Fibroblast of the conjunctiva (primary cell): ENCODE results near the gene CCNI.
"Not testable (repeated sequence)": the region's sequence is repeated elsewhere in the genome, so short reads cannot be mapped to it uniquely, and the experiment has no call there.

ENCODE experiments used
- DNase-seq: peaks from one replicate; pipeline ENCODE4 v3.0.0-alpha.2; 2010; ENCODE audit warnings: low read depth

CCNI gene

DNA sequence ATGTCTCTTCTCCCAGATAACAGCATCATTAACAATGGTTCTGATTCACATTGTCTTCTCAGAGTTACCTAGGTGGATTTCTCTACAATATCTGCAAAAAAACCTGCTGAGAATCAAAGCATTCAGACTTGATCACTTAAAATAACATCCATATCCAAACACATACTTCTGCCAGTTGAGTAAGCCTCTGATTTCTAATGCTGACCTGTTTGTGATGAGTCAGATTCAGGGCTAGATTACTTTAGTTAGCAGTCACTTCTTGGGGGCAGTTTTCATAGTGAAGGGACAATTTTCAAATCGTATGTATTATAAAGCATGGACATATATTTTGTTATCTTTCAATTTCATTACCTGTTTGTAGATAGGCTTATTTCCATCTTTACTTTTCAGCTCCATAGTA lies 35.5 kb downstream of the CCNI start:
- no peak for DNase-seq

DNA sequence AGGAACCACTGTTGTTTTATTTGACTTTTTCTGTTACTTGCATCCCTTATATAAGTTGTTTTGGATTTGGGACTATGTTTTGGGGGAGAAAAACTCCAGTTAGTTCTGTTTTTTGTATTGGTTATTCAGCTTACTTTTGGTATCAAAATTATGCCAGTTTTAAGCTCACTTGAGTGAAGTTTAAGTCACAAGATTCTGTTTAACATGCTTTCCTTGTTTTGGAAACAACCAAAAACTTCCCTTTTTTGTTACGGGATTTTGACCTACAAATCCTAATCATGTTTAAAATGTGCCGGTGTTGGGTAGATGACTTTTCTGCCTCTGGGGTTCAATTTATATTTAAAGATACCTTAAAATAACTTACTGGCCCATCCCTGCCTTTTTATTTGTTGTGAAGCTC lies 36.0 kb downstream of the CCNI start:
- DNase-seq: no peak

DNA sequence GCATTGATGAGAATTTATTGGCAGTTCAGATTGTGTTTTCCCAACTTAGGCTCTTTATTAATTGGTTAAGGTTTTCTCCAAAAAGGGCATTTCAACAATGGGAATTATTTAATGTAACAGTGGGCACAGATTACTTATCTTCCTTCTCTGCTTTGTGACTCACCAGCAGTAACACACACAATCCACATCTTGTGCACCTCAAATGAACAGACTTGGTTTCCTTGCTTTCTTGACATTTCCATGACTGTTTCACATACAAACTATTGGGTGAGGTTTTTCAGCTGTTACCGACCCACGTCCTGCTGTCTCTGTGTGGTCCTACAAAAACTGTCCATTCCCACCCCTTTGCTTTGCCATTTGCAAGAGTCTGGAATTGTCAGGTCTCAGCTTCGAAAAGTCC lies 38.1 kb downstream of the CCNI start:
- DNase-seq: no peak

DNA sequence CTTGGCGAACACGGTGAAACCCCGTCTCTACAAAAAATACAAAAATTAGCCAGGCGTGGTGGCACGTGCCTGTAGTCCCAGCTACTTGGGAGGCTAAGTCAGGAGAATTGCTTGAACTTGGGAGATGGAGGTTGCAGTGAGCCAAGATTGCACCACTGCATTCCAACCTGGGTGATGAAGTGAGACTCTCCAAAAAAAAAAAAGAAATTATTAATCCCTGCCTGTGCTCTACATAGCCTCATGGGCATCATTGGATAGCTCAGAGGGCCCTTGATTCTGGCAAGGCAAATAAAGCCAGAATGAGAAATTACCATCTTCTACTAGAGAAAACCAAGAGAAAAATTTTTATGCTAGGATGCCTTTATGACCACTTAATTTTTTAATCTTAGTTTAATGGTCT lies 38.6 kb downstream of the CCNI start:
- not testable (repeated sequence) for DNase-seq

DNA sequence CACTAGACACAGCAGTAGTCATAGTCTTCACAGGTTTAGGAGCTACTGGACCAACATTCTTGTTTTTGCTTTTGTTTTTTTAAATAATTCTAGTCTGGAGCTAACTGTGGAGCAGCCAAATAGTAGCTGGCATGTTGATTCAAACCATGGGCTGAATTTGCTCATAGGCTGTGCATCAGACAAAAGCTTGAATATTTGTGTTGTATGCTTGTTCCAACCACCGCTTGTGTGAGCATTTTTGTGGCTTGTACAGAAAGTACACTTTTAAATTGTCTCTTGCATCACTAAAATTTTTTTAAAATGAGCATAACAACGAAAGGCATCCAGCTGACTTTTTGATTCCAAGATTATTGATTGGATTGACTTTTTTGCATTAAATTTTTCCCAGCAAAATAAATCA lies 39.6 kb downstream of the CCNI start:
- peak; percentile 88 for DNase-seq

DNA sequence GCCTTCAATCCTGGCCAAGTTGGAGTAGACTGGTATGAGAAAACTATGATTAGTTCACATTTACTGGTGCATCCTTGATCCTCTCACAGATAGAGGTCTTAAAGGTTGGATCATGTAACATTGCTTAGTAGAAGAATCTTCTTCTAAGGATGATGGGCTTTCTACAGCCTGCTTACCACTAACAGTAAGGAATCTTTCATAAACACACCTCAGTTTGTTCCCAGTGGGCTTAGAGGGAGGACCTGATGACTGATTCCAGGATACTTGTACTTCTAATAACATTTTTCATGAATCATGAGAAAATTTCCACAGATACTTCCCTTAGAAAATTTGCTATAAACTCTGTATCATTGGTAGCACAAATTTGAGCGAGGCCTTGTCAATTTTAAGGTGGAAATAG lies 40.6 kb downstream of the CCNI start:
- DNase-seq: no peak

DNA sequence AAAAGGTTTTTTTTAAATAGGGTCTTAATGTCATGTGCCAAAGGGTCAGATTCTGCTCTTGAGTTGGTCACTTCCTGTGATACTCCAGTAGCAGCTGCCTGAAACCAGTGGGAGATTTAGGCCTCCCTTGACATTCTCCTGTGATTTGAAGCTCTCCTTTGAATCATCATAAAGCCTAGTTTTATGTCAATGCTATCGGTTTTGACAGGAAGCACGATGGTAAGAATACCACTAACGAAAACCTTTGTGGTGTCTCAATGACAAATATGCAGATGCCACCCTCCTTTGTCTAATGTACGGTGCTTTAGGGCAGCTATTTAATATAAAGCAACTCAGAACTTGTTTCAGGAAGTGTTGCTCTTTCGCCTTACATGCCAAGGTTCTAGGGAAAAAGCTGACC lies 44.2 kb downstream of the CCNI start:
- no peak for DNase-seq

DNA sequence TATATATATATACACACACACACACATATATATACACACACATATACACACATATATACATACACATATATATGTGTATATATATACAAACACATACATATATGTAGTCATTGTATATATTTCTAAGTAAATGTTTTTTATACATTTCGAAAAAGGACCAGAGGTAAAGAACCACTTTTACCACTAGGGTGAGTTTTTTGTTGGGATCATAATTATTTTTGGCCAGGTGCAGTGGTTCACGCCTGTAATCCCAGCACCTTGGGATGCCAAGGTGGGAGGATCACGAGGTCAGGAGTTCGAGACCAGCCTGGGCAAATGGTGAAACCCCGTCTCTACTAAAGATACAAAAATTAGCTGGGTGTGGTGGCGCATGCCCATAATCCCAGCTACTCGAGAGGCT lies 46.0 kb downstream of the CCNI start:
- DNase-seq: not testable (repeated sequence)

DNA sequence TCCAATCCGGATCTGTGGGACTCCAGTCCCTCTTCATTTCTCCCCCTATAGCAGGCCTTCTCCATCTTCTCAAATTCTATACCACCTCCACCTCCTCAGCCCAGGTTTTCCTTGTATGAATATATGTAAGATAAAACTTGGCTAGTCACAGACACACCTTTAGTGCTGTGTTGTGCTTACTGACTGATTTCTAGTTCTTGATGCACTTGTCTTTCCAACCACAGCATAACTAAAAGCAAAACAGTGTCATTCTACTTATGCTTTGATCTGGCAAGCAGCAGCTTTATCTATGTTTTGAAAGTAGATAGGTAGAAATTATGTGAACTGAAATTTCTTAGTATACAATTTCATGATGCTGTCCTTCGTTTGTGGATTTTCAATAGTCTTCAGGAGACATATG lies 47.5 kb downstream of the CCNI start:
- no peak for DNase-seq

DNA sequence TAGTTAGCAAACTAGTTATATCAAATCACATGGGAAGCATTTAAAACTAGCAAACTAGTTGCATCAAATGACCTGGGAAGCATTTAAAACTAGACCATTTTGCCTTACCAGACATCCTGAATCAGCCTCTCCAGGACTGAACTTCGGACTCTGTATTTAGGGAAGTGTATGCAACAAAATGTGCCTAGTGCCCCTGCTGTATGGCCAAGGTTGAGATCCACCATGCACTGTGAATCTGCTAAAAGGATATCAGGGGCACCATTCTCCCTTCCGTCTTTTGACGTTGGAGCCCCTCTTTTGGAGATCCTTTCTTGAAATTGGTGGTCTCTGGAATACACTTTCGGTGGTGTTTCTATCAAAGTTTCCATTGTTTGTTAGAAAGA lies 49.5 kb downstream of the CCNI start:
- DNase-seq: no peak

DNA sequence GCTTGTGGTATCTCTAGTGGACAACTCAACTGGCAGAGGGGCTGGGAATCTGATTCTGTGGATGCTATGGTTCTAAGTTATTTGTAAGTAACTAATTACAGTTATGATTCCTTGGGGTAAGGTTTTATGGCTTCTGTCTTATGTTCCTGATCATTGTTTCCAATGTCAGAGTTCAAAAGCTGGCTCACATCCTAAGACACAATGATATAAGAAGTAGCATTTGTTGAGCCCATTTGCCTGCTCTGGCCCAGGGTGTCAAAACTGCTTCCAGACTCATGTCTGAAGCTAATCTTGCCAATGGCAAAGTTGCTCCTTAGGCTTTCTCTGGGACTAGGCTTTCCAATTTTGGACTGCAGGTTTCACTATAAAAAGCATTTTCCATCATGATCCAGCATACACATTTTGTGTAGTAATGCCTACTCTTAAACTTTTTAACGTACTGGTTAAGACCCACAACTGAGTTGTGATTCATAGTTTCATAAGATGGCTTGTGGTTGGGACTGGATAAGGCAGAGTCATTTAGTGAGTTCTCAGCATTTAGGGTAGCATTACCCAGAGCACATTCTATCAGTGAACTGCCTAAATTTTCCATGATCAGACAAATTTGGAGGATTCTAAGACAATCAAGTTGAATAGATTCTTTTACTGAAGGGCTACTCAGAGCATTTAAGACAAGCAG lies 50.0 kb downstream of the CCNI start:
- DNase-seq: no peak

DNA sequence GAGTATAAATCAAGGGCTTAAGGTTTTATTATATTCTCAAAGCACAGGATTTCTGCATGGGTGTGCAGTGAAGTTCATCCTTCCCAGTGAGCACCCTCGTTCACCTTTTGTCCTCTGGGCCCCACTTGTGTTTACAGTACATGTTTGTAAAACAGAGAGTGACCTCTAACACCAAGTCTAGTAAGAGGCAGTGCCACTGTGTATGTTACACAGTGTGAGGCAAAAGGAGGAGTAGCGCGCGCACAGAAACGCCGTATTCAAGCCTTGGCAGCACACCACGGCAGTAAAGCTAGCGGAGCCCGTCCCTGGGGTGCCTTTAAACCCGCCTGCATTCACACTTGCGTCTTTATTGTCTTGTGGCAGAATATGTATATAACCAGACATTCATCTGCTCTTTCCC lies 51.9 kb downstream of the CCNI start:
- DNase-seq: no peak

DNA sequence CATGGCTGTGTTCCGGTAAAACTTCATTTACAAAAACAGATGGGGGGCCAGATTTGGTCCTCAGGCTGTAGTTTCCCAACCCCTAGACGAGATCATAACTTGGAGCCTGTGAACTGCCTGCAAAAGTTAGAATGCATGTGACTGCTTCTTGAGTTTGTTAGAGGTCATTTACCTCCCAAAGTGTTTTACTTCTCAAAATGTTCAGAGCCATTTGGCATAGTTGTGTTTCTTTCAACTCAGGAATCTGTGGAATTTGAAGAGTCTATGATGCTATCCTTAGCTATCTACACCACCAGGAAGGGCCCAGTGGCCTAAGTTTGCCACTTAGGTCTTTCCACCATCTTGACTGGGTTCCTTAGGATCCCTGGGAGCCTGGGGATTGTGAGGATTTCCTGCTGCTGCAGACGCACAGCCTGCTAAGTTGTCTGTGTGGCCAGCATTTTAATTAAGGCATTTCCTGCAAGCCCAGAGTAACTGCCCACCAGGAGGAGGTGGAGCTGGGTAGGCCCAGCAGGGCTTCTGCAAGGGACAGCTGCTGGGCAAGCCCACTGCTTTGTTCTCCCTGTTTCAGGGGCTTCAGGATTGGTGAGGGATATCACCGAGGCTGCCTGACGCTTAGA lies 53.1 kb downstream of the CCNI start:
- no peak for DNase-seq

DNA sequence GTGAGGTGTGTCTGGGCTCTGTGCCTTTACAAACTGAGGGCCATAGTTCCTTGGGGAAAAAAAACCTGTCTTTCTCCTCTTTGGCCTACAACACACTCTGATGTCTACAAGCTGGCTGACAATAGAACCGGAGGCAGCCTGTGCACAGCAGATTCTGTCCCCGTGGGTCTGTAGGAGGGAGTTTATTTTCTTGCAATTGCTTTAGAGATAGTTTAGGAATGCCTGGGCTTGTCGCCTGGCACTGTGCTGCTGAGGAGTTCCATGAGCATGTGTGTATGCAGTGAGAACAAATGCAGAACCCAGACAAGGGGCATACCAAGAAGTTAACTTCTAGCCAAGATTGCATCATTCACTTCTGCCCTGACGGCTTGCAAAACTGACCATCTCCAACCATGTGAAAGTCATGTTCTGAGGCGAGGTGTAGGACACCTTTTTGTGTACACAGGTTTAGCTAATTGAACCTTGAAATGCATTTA lies 54.1 kb downstream of the CCNI start:
- DNase-seq: peak; percentile 80

DNA sequence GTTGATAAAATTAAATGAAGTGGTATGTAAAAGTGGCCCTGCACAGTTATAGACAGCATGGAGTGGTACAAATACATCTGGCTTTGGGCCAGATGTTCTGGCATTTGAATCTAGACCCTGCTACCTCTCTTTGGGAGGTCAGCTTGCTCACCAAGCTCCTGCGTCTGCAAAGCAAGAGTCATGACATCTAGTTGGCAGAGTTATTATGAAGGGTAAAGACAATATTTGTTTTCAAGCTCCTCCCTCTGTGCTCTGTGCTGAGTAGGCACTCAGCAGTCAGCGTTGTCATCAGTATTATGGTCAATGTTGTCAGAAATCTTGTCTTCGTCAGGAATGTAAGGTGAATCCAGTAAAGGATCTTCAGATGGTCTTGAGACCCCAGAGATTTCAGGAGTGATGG lies 55.8 kb downstream of the CCNI start:
- no peak for DNase-seq

DNA sequence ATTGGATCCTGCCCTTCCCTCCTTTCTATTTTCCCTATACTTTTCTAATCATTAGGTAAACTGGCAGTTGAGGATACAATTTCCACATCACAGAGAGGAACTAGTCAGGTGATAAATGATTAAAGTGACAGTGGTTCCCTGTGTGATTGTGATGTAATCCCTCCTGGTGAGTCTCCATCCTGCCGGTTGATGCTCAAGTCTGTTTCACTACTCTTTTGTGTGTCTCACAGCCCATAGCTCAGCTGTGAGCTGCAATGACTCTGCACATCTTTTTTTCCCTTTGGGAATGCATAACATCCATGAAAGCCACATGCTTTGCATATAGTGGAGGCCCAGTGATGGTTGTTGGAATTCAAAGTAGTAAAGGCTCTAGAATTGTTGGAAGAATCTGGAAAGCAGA lies 60.4 kb downstream of the CCNI start:
- DNase-seq: no peak

DNA sequence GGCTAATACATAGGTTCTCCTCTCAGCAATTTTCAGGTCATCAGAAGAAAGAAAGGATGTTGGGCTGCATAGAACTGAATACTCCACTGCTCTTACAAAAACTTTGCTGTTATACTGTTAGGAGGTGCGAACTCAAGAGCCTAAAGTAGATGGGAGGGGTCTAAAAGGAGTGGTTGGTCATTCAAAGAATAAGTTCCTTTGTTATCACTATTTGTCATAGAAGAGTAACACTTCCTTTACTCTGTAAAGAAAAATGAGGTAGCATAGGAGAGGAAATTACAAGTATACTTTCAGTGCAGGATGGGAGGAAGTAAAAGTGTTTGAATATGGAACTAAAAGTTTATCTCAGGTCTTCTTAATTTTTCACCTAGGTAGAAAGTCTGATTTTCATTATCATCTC lies 61.5 kb downstream of the CCNI start:
- DNase-seq: no peak

DNA sequence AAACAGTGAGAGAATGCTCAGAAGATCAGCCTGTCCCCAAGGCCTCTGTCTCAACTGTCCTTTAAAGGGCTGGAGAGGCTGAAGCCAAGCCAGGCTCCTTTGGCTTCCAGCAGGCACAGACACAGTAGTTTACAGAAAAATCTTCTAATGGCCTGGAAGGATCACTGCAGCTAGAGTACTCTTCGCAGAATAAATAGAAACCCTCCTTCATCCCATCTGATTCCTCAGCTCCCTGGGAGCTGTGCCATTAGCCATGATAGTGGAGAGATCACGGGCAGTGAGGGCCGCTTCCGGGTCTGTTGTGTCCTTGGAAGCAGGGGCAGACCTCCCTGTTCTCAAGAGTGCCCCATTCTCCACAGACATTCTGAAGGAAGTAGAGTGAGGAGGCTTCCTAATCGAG lies 63.1 kb downstream of the CCNI start:
- no peak for DNase-seq

DNA sequence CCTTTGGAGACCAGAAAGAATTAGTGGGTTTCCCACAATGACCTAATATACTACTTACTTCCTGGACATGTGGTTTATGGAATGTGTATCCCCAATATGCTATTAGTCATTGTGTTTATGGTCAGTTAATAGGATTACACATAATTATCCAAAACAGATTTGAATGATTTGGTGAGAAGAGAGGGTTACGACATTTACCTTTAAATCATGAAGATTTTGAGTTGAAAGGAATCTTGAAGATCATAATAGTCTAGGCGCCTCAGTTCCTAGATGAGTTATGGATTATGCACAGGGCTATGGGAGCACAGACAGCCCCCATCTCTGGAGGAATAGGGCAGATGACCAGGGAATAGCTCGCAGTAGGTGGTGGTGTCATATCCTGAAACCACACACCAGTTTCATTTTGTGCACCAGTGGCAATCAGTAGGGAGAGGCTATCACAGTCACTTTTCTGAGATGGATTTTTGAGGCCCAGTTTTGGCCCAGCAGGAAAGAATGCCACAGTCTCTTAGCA lies 64.9 kb downstream of the CCNI start:
- no peak for DNase-seq

DNA sequence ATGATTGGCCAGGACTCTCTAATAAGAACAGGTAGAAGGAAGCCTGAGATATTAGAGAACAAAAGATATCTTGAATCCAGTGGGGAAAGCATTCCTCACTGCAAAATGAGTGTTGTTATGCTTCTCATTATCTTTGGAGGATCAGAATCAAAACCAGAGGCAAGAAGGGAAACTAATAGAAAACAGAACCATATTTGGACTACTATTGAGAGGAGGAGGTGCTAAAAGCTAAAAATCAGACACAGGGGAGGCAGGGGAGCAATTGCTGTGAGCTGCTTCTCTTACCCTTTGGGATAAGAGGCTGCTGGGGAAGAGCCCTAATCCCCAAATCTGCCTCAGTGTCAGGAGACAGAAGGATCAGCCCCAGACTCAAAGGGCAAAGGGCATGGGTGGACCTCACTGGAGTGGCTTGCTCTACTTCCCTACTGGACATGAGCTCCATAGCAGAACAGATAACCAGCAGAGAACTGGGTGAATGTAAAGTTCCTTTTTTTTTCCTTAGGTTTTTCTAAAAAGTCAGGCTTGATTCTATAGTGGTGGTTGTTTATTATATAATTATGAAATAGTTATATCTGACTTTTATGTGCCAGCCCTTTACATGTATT lies 66.2 kb downstream of the CCNI start:
- DNase-seq: no peak

DNA sequence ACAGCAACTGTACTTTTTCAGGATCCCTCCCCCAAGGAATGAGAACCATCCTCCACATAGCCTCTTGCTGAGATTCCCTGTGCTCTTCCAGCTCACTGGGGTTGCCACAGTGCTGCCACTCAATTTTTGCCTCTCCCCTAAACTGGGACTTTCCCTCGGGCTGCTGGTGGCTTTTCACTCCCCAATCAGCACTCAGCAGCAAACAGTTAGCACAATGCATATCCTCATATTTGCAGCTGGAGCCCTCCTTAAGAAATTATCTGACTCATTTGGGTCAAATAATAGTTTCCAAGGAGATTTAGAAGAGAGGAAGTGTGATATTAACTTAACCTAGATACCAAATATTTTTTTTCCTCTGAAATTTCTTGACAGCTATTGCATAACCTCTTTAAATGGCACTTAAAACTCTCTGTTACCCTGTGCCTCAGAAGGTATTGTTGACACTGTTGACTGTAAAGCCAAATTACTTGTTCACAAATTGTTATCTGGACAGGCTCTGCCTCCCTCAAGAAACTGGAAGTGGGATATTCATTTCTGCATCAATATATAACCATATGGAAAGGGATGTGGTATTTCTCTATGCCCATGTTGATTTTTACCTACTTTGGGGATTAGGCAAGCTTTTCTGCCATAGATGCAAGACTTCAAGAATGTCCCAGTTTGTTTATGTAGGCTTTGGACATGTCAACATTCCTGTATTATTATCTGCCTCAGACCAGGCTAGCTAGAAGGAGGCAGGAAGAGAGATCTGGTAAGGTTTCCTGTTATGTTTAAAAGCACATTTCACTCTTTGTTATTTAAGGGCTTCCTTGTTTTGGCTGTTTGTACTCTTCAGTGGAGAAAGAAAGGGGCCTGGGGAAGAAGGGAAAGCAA lies 68.2 kb downstream of the CCNI start:
- no peak for DNase-seq

DNA sequence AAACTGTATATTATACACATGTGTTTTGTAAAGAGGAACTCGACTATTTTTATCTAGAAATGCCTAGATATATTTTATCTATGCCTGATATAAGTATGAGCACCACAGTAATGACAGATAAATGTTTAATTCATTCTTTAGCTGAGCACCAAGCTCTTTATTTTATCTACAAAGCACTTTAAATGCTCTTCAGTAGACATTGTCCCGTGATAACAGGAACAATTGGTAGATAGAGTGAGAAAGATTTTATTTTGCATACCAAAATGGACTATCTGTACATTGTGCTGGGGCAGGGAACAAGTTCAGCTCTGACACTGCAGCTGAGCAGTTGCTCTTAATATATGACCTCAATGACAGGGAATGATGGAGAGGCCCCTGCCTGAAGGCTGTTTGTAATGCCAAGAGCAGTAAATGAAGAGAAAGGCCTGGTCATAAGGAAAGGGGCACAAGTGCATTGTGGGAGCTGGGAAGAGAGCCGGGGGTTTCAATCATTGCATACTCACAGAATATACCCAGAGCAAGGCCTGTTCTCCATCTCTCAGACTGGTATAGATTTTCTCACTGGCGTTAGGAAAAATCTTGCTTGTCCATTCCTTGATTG lies 68.9 kb downstream of the CCNI start:
- no peak for DNase-seq
